Choroid plexus epithelial cell (primary cell): ENCODE measurements around the gene POLR2J.
"Not testable (repeated sequence)": the region's sequence is repeated elsewhere in the genome, so short reads cannot be mapped to it uniquely, and the experiment has no call there.

Source experiments
- DNase-seq: peaks from one replicate; pipeline ENCODE4 v3.0.0-alpha.2; 2010; ENCODE audit warnings: low read depth
- H3K4me3 ChIP-seq: 2 replicates; pipeline ENCODE4 v1.5.1; 2011; ENCODE audit warnings: low read depth, mild to moderate bottlenecking, control low read depth, low read length, moderate library complexity
- CTCF ChIP-seq: conservative IDR thresholded peaks from 2 replicates; pipeline ENCODE4 v1.5.1; 2011; ENCODE audit warnings: low read depth, mild to moderate bottlenecking, control low read depth, inconsistent platforms, low read length, moderate library complexity

Gene POLR2J

DNA sequence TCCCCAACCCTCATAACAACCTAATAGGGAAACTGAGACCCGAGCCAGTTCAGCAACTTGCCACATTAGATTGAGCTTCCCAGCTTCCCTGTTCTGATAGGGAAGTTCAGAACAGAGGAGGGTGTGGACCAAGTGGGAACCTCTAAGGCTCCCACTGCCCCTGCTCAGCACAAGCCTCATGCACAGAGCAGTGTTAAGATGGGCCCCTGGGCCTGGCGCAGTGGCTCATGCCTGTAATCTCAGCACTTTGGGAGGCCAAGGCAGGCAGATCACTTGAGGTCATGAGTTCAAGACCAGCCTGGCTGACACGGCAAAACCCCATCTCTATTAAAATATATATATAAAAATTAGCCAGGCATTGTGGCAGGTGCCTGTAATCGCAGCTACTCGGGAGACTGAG, 18.6 kb upstream of the POLR2J start:
- not testable (repeated sequence) for H3K4me3 ChIP-seq, DNase-seq

DNA sequence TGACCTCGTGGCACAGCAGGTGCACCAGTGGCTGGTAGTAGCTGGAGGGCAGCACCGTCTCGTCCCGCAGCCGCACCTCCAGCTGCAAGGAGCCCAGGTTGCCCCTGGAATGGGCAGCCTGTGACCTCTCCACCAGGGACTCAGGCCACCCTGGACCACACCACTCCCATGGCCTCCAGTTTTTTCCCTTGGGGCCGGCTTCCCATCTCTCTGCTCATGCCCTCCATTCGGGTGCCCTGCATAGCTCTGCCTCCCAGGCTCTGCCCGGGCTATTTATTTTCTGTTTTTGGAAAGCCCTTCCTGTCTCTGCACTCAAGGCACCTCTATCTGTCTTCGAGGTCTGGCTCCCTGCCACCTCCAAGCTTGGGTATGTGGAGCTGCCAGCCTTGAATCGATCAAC, 18.1 kb upstream of the POLR2J start:
- not testable (repeated sequence) for H3K4me3 ChIP-seq, DNase-seq

DNA sequence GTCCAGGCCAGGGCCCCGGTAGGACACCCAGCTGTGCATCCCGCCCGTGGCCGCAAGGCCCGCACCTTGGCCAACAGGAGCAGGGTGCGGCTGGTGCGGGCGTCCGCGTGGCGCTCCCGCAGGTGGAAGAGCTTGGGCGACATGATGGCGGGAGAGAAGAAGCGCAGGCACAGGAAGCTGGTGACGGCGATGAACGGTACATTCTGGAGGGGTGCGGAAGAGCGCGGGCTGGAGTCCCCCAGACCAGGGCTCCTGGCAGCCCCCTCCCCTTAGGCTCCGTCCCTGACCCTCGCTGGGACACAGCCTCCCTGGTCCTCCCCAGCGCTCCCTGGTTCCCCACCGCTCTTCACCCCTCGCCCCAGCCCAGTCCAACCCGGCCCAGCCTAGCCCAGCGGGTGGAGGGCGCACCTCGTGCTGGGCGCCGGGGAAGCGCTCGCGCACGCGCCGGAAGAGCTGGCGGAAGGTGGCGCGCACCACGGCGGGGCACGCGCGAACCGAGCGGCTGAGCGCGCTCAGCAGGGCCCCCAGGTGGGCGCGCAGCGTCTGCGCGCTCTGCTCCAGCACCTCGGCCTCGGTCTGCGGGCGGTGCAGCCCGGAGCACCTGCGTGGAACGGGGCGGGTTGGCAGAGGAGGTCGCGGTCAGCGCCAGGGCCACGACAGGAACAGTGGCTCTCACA, 15.9 kb upstream of the POLR2J start:
- not testable (repeated sequence) for H3K4me3 ChIP-seq, DNase-seq

DNA sequence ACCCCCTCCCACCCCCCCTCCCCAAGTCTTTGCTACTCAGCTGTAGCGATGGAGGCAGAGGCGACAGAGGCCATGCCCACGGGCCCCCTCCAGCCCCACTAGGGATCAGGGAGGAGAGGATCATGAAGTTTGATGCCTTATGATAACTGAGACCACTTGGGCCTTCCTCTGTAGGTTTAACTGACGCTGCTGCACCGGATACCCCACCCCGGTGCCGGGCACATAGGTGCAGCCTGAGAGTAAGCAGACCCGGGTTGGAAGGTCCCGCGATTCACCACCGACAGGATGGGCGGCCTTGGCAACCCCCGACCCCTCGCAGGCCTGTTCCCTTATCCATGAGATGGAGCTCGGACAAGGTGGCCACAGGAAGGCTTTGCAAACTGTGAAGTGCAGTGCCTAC, 15.3 kb upstream of the POLR2J start:
- not testable (repeated sequence) for H3K4me3 ChIP-seq, DNase-seq

- DNase-seq, H3K4me3 ChIP-seq: not testable (repeated sequence)
Observed at GRCh38 chr7:102493220-102493935, 14.7 kb upstream of the POLR2J start.

DNA sequence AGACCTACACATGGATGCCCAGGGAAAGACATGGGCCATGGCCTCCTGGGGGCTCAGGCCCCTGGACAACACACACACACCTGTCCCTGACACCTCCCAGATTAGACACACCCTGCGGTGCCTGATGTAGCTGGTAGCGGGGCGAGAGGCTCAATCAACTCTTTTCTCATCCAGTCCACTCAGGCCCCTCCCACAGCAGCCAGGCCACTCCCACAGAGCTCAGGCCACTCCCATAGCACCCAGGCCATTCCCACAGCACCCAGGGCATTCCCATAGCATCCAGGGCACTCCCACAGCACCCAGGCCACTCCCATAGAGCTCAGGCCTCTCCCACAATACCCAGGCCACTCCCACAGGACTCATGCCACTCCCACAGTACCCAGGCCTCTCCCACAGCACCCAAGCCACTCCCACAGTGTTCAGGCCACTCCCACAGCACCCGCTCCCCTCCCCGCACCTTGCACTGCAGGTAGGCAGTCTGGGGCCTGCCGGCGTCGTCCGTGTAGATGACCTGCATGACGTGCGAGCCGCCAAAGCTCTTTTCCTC, 11.9 kb upstream of the POLR2J start:
- H3K4me3 ChIP-seq, DNase-seq: not testable (repeated sequence)

- DNase-seq, H3K4me3 ChIP-seq: not testable (repeated sequence)
Observed at GRCh38 chr7:102484317-102484716, 5.6 kb upstream of the POLR2J start.

DNA sequence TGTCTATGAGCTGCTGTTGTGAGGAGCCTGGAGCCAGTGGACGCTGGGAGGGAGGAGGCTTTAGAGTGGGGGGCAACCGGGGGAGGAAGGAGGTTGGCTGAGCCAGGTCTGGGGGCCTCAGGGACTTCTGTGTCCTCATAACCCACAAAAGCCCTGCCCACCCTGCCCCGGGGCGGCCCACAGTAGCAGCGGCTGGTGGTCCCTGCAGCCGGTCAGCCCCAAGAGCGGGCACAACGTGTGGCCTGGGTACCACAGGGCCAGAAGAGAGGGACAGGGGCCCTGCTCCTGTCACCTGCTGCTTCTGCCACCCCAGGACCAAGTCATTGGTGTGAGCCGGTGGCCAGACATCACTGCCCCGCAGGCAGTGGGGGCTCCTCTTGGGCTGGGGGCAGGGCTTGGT, 3.2 kb upstream of the POLR2J start:
- H3K4me3 ChIP-seq, DNase-seq: not testable (repeated sequence)

DNA sequence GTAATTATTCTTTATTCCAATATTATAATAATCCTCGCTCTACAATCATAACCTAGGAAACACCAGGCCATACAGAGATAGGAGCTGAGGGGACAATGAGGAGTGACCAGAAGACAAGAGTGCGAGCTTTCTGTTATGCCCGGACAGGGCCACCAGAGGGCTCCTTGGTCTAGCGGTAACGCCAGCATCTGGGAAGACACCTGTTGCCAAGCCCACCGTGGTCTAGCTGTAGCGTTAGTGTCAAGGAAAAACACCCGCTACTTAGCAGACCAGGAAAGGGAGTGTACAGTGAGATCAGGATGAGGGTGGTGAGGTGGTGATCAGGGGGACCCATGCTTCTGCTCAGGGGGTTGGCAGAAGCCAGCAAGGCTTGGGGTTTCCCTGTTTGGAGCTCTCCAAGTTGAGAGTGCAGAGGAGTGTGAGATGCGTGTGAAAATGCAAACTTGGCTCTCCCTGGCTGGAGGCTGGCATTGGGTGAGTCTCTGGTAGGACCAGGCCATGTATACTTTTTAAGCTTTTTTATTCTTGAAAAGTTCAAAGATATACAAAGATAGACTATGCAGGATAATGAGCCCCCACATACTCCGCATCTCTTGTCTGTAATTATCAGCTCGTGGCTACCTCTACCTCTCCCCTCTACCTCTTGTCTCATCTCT, 1.4 kb upstream of the POLR2J start:
- TF ChIP-seq CTCF = peak; percentile 41
- H3K4me3 ChIP-seq, DNase-seq: not testable (repeated sequence)

DNA sequence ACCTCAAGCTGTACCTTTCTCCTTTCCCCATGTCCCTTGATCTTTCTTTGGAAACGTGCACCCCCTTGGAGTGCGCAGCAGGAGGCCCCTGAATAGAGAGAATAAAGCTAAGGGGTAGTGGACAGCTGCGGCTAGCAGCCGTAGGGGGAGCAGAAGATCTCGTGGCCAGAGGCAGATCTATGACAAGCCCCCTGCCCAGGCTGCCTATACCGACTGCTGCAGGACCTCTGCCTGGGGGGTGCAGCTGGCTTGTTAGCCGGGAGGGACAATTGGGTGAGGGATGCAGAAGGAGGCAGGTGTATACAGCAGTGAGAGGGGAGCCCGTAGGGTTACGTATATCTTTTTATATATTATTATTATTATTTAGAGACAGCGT, 475 bp upstream of the POLR2J start:
- DNase-seq, H3K4me3 ChIP-seq: not testable (repeated sequence)

- not testable (repeated sequence) for DNase-seq, H3K4me3 ChIP-seq
Observed at GRCh38 chr7:102474736-102475435, 3.8 kb downstream of the POLR2J start.

DNA sequence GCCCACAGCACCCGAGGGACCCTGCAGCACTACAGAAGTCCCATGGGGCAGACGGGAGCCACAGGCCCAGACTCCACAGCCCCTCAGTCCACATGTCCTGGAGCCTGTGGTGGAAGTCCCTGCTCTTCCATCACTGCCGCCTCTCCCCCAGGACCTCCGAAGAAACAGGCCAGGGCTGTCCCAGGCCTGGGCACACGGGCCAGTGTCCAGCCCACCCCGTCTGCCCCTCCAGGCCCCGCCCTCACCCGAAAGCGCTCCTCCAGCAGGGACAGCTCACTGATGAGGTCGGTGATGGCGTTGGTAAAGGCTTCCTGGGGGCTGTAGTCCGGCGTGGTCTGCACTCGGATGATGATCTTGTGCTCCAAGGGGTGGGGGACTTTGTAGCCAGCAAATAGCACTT, 4.6 kb downstream of the POLR2J start:
- H3K4me3 ChIP-seq, DNase-seq: not testable (repeated sequence)
